Bronchial epithelial cell (primary cell): ENCODE measurements around the gene KCNK7. TPM values are rescaled to one million over a fixed set of nuclear protein-coding genes. Genes with fewer than 3 reads are reported as not detected.
"Not testable (repeated sequence)": the region's sequence is repeated elsewhere in the genome, so short reads cannot be mapped to it uniquely, and the experiment has no call there.

Experiments used
- DNase-seq: peaks from one replicate; pipeline ENCODE4 v3.0.0-alpha.2; 2010; ENCODE audit warnings: low read depth
- FAIRE-seq: peaks from 2 replicates; lab custom pipeline; 2011; peaks lifted over from hg19 to GRCh38; lab: Jason Lieb, UNC
- H3K27me3 ChIP-seq: 2 replicates; pipeline ENCODE4 v1.5.1; 2011; ENCODE audit warnings: low read length; ENCODE audit not compliant: control insufficient read depth, insufficient read depth
- H3K36me3 ChIP-seq: 2 replicates; pipeline ENCODE4 v1.5.1; 2011; ENCODE audit warnings: low read length; ENCODE audit not compliant: control insufficient read depth, insufficient read depth
- H3K4me3 ChIP-seq: 2 replicates; pipeline ENCODE4 v1.5.1; 2011; ENCODE audit warnings: mild to moderate bottlenecking, low read depth, low read length, control low read depth
- total RNA-seq: library from RNA; depleted of rRNA; stranded (reverse); fragments of >200 nt; gene quantifications from 2 replicates; pipeline ENCODE4 v1.2.1, GENCODE V29; 2014
- TF ChIP-seq, protein P1 (sequence below): IDR thresholded peaks from 2 replicates; pipeline ENCODE4 v1.5.1; 2011; ENCODE audit warnings: mild to moderate bottlenecking, moderate library complexity, low read length, control low read depth, inconsistent platforms; ENCODE audit not compliant: insufficient read depth, severe bottlenecking

Gene KCNK7
- total RNA-seq, 1 donor from 2014 or later = 0.79 TPM

DNA sequence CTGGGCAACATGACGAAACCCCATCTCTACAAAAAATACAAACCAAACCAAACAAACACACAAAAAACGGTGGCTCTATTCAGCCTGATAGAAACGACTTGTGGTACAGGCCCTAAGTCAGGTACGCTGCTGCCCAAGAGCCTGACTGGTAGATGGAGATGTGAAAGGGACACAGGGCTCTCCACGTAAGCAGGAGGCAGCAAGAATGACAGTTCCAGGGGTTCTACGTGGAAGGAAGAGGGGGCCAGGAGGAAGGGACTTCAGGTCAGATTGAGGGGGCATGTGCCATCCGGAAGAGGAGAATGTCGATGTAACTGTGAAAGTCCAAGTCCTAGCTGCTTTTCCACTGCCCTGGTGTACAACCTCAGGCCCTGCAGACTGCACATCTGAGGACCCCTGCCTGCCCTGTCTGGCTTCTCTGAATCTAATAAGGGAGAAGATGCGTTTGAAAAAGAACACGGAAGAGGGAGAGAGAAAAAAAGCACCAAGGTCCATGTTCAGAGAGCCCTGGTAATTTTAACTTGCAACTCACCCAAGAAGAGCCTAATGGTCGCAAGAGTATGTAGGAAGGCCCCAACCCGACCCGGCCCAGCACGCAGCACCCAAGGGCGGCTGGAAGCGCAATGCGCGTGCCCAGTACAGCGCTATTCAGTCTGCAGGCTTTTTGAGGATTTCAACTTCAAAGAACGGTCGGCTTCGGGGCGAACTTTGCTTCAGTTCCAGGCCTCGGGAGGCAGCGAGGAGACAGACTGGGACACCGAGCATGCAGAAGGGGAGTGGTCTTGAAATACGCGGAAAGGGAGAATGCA lies 26.2 kb downstream of the KCNK7 start:
- FAIRE-seq (no peak), DNase-seq (no peak)
- H3K36me3 ChIP-seq = peaks cover 3% of the 10 kb centered on the region
- TF ChIP-seq, protein P1, sequence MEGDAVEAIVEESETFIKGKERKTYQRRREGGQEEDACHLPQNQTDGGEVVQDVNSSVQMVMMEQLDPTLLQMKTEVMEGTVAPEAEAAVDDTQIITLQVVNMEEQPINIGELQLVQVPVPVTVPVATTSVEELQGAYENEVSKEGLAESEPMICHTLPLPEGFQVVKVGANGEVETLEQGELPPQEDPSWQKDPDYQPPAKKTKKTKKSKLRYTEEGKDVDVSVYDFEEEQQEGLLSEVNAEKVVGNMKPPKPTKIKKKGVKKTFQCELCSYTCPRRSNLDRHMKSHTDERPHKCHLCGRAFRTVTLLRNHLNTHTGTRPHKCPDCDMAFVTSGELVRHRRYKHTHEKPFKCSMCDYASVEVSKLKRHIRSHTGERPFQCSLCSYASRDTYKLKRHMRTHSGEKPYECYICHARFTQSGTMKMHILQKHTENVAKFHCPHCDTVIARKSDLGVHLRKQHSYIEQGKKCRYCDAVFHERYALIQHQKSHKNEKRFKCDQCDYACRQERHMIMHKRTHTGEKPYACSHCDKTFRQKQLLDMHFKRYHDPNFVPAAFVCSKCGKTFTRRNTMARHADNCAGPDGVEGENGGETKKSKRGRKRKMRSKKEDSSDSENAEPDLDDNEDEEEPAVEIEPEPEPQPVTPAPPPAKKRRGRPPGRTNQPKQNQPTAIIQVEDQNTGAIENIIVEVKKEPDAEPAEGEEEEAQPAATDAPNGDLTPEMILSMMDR = no peak
- no peaks in the 10 kb centered on the region for H3K27me3 ChIP-seq
- peak overlapping the region; percentile 93 for H3K4me3 ChIP-seq

DNA sequence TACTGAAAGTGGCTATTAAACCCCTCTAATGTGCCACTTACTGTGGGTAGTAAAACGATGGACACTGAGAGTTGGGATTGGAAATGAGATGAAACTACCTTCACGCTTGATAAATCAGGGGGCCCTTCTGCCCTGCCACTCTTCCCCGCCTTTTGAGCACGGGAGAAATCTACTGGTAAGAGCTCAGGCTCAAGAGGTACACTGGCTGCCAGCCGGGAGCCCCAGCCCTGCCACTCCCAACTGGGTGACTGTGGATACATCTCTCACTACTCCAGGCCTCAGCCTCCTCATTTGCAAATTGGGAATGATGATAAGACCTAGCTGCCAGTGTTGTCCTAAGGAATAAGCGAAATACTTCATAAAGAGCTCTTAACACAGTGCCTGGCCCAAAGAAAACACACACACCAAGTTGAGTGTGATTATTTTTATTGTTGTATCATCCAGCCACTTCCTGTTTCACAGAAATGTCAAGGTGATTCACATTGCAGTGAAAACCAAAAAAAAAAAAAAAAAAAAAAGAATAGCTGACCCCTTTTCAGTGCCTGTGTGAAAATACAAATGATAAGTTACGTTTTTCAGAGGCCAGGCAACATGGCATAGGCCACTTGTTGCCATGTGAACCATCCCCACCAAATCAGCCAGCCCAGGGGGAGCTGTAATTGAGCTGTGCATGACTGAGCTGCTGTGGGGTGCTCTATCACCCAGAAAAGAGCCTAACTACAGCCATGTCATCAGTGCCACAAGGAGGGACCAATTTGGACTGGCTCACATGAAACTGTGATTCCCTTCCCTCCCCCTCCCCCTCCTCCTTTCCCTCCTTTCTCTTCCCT lies 29.8 kb downstream of the KCNK7 start:
- no peak overlapping the region for H3K4me3 ChIP-seq
- FAIRE-seq (no peak), DNase-seq (peak; percentile 37)
- peaks cover 2% of the 10 kb centered on the region for H3K36me3 ChIP-seq
- H3K27me3 ChIP-seq = no peaks in the 10 kb centered on the region
- TF ChIP-seq, protein P1 = no peak

DNA sequence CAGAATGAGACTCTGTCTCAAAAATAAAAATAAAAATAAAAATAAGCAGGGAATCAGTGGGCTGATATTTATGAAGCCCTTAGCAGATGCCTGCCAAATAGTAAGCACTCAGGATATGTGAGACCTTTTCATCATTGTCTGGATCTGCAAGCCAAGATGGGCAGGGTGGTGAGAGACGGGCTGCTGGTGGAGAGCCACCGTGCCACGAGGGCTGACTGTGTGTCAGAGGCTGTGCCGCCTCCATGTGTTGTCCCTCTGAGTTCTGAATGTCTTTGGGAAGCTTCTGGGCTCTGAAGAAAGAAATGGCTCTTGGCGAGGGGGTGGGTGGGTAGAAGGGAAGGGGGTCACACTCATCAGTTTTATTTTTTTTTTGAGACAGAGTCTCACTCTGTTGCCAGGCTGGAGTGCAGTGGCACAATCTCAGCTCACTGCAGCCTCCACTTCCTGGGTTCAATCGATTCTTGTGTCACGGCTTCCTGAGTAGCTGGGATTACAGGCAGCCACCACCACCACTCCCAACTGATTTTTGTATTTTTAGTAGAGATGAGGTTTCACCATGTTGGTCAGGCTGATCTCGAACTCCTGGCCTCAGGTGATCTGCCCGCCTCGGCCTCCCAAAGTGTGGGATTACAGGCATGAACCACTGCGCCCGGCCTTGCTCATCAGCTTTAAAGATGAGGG lies 30.6 kb downstream of the KCNK7 start:
- not testable (repeated sequence) for FAIRE-seq, DNase-seq, H3K36me3 ChIP-seq, H3K27me3 ChIP-seq, H3K4me3 ChIP-seq

DNA sequence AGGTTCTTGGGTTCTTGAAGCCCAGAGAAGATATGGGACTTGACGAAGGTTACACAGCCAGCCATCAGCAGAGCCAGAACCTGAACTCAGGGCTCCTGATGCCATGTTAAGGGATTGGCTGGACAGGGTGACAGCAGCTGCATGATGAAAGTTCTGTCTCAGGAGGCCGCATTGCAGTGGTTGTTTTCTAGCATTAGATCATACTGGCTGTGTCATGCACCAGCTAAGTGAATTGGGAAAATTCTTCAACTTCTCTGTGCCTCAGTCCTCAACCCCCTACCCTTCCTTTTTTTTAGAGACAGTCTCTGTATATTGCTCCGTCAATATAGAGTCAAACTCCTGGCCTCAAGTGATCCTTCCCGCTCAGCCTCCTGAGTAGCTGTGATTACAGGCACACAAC lies 32.0 kb downstream of the KCNK7 start:
- Histone ChIP-seq H3K27me3 (no peaks in the 10 kb centered on the region), H3K4me3 (no peak overlapping the region), H3K36me3 (no peaks in the 10 kb centered on the region)
- TF ChIP-seq, protein P1 = no peak
- FAIRE-seq (no peak), DNase-seq (no peak)

DNA sequence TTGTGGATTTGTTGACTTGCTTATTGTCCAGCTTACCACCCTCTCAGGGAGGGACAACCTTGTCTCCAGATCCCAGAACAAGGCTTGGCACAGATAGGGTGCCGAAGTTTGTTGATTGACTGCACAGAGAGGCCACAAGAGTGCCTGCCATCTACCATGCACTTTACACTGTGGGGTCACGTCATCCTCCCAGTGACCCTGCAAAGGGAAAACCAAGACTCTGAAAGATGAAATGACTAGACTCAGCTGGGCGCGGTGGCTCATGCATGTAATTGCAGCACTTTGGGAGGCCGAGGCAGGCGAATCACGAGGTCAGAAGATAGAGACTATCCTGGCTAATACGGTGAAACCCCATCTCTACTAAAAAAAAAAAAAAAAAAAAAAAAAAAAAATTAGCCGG lies 32.8 kb downstream of the KCNK7 start:
- Histone ChIP-seq H3K36me3 (no peaks in the 10 kb centered on the region), H3K4me3 (no peak overlapping the region), H3K27me3 (no peaks in the 10 kb centered on the region)
- no peak for DNase-seq
- FAIRE-seq = no peak
- TF ChIP-seq, protein P1 = no peak

DNA sequence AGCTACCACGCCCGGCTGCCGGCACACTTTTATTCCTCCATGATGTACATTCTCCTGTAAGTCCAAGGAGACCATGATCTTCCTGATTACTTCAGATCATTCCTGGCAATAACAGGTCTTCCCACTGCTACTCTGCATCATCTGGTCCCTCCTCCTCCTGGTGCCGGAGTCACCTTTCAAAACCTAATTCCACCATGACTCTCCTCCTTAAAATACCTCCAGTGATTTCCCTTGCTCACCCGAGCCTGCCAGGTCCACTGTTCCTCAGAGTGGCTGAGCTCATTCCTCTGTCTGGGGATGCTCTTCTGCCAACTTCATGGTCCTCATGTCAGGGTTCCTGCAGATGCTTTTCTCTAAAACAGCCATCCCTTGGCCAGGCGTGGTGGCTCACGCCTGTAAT lies 33.6 kb downstream of the KCNK7 start:
- H3K27me3 ChIP-seq = no peaks in the 10 kb centered on the region
- FAIRE-seq (no peak), DNase-seq (no peak)
- no peaks in the 10 kb centered on the region for H3K36me3 ChIP-seq
- TF ChIP-seq, protein P1 = no peak
- no peak overlapping the region for H3K4me3 ChIP-seq
